ENCODE results near the gene SHISA9.

The SHISA9 gene

GRCh38 chr16:13032911-13033310 lies 131.5 kb downstream of the SHISA9 start:
- no peak for DNase-seq

DNA sequence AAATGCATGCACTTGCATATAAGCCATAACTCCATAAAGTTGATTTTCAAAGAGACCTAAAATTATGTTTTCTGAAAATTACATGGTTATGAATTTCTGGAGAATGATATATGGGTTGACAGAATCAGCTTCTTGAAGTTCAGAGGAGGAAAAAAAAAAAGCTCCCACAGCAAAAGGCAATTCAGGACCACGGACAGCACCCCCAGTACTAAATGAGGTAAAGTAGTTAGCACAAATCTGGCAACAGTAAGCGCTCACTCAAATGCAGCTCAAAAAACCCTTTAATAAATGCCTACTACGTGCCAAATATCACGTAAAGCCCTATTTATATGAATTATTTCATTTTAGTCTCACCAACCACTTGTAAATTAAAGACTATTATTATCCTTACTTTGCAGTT lies 135.2 kb downstream of the SHISA9 start:
- DNase-seq, result no peak

GRCh38 chr16:13038591-13038990 lies 137.2 kb downstream of the SHISA9 start:
- DNase-seq, result no peak

DNA sequence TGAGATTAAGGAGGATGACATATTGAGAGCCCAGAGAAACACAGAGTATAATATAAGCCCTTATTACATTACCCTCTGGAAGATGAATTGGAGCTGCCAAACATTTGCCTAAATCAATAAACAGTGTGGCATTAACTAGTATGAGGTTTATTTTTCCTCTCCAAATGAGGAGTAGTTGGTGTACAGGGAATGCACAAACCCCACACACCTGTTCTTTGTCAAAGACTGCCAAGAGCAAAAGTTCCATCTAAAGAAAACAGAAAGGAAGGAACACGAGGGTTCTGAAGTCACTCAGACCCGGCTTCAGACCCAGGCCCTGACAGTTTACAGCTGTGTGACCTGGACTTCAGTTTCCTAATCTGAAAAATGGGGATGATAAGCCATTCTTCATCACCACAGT lies 138.1 kb downstream of the SHISA9 start:
- DNase-seq, result no peak

GRCh38 chr16:13041180-13041579 lies 139.8 kb downstream of the SHISA9 start:
- DNase-seq, result no peak

- DNase-seq, result no peak
Observed at GRCh38 chr16:13041646-13042290, 140.4 kb downstream of the SHISA9 start.

DNA sequence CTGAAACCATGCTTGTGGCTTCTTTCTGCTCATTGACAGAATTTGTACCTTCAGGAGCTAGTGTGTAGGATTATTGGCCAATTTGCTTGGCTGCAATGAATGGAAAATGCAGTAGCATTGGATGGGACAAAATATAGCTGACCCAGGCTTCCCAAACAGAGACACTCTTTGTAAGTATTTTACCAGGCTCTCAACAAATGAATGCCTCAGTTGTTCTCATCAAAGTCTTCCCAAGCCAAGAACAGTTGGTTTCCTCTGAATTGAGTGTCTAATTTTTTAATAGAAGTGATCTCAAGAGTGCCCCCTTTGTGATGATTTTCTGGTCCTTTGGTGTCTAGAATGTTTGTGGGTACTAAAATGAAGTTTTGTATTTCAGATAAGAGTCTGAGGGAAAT lies 140.9 kb downstream of the SHISA9 start:
- DNase-seq, result no peak

DNA sequence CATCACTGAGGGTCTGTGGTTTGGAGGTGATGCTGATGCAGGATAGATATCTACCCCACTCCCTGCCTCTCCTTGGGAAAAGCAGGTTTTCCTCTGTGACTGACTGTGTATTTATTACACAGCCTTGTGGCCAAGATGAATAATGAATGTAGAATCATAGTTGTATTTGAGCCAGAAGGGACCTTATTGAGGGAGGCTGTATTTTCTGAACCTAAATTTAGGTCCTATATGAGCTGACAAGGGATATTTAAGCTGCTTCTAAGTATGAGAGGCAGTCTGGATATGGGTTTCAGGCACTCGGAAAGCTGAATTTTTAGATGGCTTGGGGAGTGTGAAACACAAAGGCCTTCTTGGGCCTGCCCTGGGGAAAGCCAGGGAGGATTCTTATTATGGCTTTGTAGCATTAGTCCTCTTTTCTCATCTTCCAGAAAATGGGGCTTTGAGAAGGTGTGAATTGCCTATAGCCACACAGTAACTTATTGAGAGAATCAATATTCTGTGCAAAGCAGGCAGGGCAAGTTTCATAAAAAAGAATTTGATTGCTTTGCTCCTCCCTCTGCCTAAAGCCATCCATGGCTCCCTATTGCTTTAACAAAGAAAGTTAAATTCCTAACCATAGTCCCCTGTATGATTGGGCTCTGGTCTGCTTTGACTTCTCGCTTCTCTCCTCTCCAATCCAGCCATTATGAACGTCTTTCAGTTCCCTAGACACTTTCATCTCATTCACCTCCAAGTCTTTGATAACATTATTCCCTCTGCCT lies 144.8 kb downstream of the SHISA9 start:
- DNase-seq, result no peak

DNA sequence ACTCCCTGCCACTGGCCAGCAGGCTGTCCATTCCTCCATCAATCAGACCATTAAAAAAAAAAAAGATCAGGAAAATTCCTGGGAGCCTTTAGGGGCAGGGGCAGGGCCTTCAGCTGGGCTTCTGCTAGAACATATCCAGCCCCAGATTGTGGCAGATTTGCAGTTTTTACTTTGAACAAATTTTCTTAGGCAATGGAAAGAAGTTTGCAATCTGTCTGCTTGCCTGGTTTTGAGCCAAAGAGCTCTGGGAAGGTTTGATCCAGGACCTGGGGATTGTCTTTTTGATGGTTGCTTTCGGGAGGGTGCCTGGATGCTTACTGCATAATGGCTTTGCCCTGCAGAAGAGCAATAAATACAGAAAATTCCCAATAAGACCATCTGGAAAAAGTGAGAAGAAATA lies 145.9 kb downstream of the SHISA9 start:
- no peak for DNase-seq

- no peak for DNase-seq
Observed at GRCh38 chr16:13049688-13050087, 148.3 kb downstream of the SHISA9 start.

GRCh38 chr16:13052431-13052830 lies 151.0 kb downstream of the SHISA9 start:
- DNase-seq, result no peak

GRCh38 chr16:13055480-13055879 lies 154.1 kb downstream of the SHISA9 start:
- no peak for DNase-seq

GRCh38 chr16:13056607-13057006 lies 155.2 kb downstream of the SHISA9 start:
- no peak for DNase-seq

DNA sequence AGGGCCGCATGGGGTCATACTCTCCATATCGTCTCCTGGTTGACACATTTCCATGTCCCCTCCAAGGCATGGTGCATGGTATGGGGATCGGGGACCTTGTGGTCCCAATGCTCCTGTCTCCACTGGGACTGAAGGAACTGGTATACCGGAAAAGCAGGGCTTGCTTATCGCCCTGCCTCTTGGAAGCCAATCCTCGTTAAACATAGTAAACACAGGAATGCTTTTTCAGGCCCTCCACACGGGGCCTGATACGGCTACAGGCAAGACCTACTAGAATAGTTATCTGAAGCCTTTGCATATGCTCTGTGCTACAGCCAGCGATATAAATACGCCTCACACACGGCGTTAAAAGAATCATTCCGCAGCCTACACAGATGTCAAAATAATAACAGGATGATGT lies 159.5 kb downstream of the SHISA9 start:
- DNase-seq, result no peak

GRCh38 chr16:13061691-13062090 lies 160.3 kb downstream of the SHISA9 start:
- DNase-seq, result no peak

GRCh38 chr16:13062219-13062618 lies 160.8 kb downstream of the SHISA9 start:
- no peak for DNase-seq

- DNase-seq, result no peak
Observed at GRCh38 chr16:13063457-13063856, 162.1 kb downstream of the SHISA9 start.

DNA sequence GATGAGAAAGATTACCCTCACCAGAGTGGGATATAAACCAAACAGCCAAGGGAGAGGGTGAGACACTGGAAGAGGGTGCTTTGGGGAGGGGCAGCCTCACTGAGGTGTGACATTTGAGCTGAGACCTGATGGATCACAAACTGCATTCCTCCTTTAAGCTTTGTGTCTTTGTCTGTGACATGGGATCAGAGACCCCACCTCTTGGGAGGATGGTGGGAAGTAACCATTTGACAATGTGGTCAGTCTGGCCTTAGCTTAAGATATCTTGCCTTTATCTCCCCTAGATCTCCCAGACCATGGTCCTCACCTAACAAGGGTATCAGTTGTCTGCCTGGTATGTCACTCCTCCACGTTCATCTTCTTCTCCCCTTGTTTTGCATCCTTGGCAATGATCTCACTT lies 163.4 kb downstream of the SHISA9 start:
- no peak for DNase-seq

GRCh38 chr16:13067648-13068047 lies 166.2 kb downstream of the SHISA9 start:
- DNase-seq, result no peak

DNA sequence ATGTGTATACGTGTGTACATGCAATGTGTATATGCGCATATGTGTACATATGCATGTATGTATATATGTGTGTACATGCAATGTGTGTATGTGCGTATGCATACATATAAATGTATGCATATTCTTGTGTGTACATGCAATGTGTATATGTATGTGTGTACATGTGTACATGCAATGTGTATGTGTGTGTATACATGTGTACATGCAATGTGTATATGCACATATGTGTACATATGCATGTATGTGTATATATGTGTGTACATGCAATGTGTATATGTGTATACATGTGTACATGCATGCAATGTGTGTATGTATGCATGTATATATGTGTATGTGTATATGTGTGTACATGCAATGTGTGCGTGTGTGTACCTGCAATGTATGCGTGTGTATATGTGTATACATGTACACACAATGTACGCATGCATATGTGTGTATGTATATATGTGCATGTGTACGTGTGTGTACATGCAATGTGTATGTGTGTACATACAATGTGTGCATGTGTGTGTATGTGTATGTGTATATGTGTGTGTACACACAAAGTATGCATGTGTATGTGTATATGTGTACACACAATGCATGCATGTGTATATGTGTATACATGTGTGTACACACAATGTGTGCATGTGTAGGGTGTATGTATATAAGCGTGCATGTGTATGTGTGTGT lies 167.7 kb downstream of the SHISA9 start:
- no peak for DNase-seq

- no peak for DNase-seq
Observed at GRCh38 chr16:13070268-13070667, 168.9 kb downstream of the SHISA9 start.

GRCh38 chr16:13076878-13077277 lies 175.5 kb downstream of the SHISA9 start:
- DNase-seq, result no peak

- no peak for DNase-seq
Observed at GRCh38 chr16:13077816-13078215, 176.4 kb downstream of the SHISA9 start.

- no peak for DNase-seq
Observed at GRCh38 chr16:13080531-13080930, 179.1 kb downstream of the SHISA9 start.

All from activated naive CD4-positive, alpha-beta T cell (primary cell).